T-helper 17 cell (primary cell): Measurements from ENCODE around the gene LRRC52. TPM values are rescaled to one million over a fixed set of nuclear protein-coding genes. Genes with fewer than 3 reads are reported as not detected.

Experiments used
- ATAC-seq: fragments of 150-1000 bp; cut with Tn5 transposase; 2 replicates; pipeline ENCODE4 v1.10.0; 2021; ENCODE audit warnings: mild to moderate bottlenecking, moderate library complexity
- DNase-seq, 3 donors: peaks; one replicate each; pipeline versions ENCODE4 v3.0.0 to v3.0.0-alpha.2; 2020 to 2021
- H3K9me3 ChIP-seq: one replicate; pipeline ENCODE4 v1.7.0; 2013; ENCODE audit warnings: low read length, mild to moderate bottlenecking; ENCODE audit not compliant: control insufficient read depth, poor library complexity, severe bottlenecking
- H3K27ac Mint-ChIP-seq: one replicate; pipeline ENCODE4 v1.8.0; 2022; ENCODE audit warnings: mild to moderate bottlenecking, moderate library complexity, mixed read lengths
- H3K27me3 Mint-ChIP-seq: one replicate; pipeline ENCODE4 v1.8.0; 2022; ENCODE audit warnings: mixed read lengths
- H3K36me3 Mint-ChIP-seq: one replicate; pipeline ENCODE4 v1.8.0; 2022; ENCODE audit warnings: low read depth, mixed read lengths
- H3K4me1 Mint-ChIP-seq: one replicate; pipeline ENCODE4 v1.8.0; 2022; ENCODE audit warnings: mild to moderate bottlenecking, mixed read lengths
- H3K4me3 Mint-ChIP-seq: one replicate; pipeline ENCODE4 v1.8.0; 2022; ENCODE audit warnings: mild to moderate bottlenecking, moderate library complexity, mixed read lengths
- total RNA-seq, 4 donors: library from RNA in 2 of 4; stranded (reverse) in 2 of 4; gene quantifications; one replicate each; pipeline ENCODE4 v1.2.3 and lab custom pipeline; 2022 to 2026

LRRC52 gene
- total RNA-seq, 2 donors from 2014 or later: not detected

DNA sequence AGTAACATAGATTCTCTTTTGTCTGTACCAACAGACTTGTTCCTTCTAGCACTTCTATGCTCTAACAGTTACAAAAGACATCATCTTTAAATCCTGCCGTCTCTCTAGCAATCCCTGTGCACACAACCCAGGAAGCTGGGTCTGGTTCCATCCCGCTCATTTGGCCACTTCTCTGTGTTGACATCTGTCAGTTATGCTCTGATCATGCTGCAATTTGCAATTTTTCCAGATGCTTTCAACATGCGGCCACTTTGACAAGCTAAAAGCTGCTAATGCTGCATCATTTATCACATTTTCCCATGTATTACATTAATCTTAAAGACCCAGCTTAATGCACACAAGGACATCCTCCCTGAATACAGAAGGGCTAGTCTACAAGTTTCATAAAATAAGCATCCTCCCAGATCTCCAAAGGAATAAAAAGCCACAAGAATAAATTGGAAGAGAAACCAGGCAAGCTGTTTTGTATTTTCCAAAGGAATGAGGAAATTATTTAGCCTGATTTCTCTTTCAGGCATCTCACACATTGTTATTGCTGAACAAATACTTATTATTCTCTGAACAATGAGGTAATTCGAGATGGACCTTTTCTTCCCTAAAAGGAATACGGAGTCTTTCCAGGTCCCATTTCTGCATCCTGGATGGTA is 19.0 kb upstream of the LRRC52 start:
- H3K9me3 ChIP-seq: no peaks in the 10 kb centered on the region
- no peaks in the 10 kb centered on the region for H3K4me1 Mint-ChIP-seq
- H3K27me3 Mint-ChIP-seq: peaks cover 45% of the 10 kb centered on the region
- ATAC-seq (no peak), DNase-seq (no peak)
- H3K36me3 Mint-ChIP-seq: peaks cover 6% of the 10 kb centered on the region
- no peak overlapping the region for H3K27ac Mint-ChIP-seq
- H3K4me3 Mint-ChIP-seq: no peak overlapping the region

DNA sequence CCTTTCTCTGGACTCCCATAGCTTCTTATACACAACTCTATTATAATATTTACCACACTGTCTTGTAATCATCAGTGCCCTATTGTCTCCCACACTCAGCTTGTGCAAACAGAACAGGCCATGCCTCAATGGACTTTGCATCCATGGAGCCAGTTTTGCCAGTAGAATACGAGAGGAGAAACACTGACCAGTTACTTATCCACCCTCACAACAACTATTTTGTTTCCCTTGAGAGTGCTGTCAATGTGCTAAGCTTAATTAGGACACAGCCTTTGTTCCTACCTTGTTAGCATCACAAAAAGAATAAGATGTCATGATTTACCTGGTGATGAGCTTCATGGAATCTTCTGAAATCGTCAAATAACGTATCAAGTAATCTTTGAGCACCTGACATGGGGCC is 18.1 kb upstream of the LRRC52 start:
- no peak for ATAC-seq

DNA sequence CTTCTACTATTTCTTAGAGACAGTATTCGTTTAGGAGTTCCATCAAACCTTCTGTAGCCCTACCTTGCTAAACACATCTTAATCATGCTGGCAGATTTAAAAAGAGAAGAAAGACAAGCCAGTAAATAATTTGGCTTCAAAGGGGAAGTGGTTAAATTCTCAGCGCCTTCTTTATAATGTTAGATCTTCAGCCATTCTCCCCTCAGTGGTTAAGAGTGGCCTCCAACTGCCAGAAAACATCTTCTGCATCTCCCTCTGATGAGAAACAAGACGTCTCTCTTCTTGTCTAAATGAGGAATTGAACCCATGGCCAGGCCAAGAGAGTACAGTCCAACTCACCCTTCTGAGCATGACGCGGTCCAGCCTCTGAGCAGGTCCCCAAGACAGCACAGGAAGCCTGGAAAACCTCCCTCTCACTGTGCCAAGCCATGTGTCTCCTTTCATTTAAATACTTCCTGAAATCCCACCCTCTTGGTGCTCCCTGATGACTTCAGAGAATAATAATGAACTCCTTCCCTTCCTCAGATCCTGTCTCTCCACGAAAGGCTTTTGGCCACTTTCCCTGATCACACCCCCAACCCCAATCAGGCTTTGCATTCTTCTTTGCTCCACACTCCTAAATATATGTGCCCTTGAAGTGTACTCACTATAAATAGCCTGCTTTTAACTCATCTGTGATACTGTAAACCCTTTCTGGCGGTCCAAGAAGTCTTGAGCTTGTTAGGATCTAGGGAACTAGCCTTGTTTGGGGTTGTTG is 16.4 kb upstream of the LRRC52 start:
- H3K4me1 Mint-ChIP-seq: no peaks in the 10 kb centered on the region
- H3K27ac Mint-ChIP-seq: no peak overlapping the region
- DNase-seq (no peak), ATAC-seq (no peak)
- H3K36me3 Mint-ChIP-seq: peaks cover 6% of the 10 kb centered on the region
- peaks cover 57% of the 10 kb centered on the region for H3K27me3 Mint-ChIP-seq
- H3K9me3 ChIP-seq: no peaks in the 10 kb centered on the region
- H3K4me3 Mint-ChIP-seq: no peak overlapping the region

More for the DNA sequence above, 18.1 kb upstream of the LRRC52 start:
- H3K4me1 Mint-ChIP-seq: no peaks in the 10 kb centered on the region
- no peak overlapping the region for H3K27ac Mint-ChIP-seq
- no peak overlapping the region for H3K4me3 Mint-ChIP-seq
- DNase-seq: no peak
- no peaks in the 10 kb centered on the region for H3K9me3 ChIP-seq
- peaks cover 6% of the 10 kb centered on the region for H3K36me3 Mint-ChIP-seq
- peaks cover 47% of the 10 kb centered on the region for H3K27me3 Mint-ChIP-seq

DNA sequence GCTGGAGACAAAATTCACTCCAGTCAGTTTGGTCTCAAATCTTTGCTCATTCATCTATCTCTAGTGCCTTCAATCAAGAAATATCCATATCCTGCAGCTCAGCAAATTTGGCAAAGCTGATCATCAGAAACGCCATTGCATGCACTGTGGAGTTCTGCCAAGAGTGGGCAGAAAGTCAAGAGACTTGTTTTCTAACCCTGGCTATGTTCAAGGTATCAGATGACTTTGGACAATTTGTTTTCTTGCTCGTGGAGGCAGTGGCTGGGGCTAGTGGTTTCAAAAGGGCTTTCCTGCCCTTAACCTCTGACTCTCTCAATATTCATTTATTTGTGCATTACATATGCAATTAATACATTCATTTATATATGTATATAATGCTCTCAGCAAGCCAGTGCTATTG is 12.8 kb upstream of the LRRC52 start:
- H3K36me3 Mint-ChIP-seq: peaks cover 2% of the 10 kb centered on the region
- no peak overlapping the region for H3K4me3 Mint-ChIP-seq
- H3K9me3 ChIP-seq: no peaks in the 10 kb centered on the region
- H3K27ac Mint-ChIP-seq: no peak overlapping the region
- no peaks in the 10 kb centered on the region for H3K4me1 Mint-ChIP-seq
- peaks cover 56% of the 10 kb centered on the region for H3K27me3 Mint-ChIP-seq
- ATAC-seq: no peak
- DNase-seq: no peak

DNA sequence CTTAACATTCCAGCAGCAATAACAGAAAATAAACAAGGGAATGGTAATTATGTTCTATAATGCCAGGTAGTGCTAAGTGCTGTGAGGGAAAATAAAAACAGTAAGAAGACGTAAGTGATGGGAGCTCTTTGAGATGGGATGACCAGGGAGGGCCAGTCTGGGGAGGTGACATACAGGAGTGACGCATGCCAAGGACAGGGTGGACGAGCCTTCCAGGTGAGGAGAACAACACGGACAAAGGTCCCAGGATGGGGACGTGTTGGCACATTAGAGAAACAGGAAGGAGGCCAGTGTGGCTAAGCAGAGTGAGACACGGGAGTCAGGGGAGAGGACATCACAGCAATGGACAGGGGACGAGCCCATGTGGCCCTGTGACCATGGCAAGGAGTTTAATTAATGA is 11.7 kb upstream of the LRRC52 start:
- H3K4me3 Mint-ChIP-seq: no peak overlapping the region
- no peak for DNase-seq
- H3K4me1 Mint-ChIP-seq: no peaks in the 10 kb centered on the region
- no peaks in the 10 kb centered on the region for H3K9me3 ChIP-seq
- H3K36me3 Mint-ChIP-seq: peaks cover 2% of the 10 kb centered on the region
- H3K27ac Mint-ChIP-seq: no peak overlapping the region
- peaks cover 59% of the 10 kb centered on the region for H3K27me3 Mint-ChIP-seq
- no peak for ATAC-seq

DNA sequence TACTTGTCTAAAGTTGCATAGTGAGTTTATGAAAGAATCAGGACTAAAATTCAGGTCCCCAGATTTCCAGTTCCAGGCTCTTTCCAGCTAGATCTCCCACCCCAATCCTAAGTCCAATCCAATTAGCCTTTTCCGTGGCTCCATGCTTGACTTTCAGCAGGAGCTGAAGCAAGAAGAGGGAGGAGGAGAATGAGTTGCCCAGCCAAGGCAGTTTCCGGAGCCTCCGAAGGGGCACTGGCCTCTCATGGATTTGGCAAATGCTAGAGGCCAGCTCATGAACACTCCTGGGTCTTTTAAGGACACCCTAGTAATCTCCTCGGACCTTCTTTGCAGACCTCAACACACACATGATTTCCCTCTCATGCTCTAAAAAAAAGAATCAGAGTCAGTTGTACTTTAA is 10.5 kb upstream of the LRRC52 start:
- no peaks in the 10 kb centered on the region for H3K4me1 Mint-ChIP-seq
- H3K4me3 Mint-ChIP-seq: no peak overlapping the region
- no peak overlapping the region for H3K27ac Mint-ChIP-seq
- ATAC-seq: no peak
- no peaks in the 10 kb centered on the region for H3K36me3 Mint-ChIP-seq
- peaks cover 54% of the 10 kb centered on the region for H3K27me3 Mint-ChIP-seq
- DNase-seq: no peak
- no peaks in the 10 kb centered on the region for H3K9me3 ChIP-seq

DNA sequence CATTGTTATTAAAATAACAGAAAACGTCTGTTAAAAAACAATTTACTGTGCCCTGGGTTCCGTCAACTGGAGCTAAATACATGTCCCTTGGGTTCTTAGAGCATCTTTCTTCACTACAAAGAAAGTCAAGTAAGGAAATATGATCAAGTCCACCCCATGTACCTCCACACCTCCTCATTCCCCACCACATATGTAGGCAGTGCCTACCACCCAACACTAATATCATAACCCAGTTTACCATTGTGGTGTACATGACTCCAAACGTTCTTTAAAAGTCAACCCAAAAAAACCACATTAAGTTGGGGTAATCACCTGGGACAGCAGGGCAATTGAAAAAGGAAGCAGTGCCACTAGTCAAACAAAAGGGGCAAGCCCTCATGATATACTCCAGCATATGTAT is 7.8 kb upstream of the LRRC52 start:
- H3K9me3 ChIP-seq: no peaks in the 10 kb centered on the region
- Mint-ChIP-seq H3K4me3 (no peak overlapping the region), H3K27ac (no peak overlapping the region), H3K4me1 (no peaks in the 10 kb centered on the region), H3K36me3 (no peaks in the 10 kb centered on the region), H3K27me3 (peaks cover 66% of the 10 kb centered on the region)
- DNase-seq (no peak), ATAC-seq (no peak)

DNA sequence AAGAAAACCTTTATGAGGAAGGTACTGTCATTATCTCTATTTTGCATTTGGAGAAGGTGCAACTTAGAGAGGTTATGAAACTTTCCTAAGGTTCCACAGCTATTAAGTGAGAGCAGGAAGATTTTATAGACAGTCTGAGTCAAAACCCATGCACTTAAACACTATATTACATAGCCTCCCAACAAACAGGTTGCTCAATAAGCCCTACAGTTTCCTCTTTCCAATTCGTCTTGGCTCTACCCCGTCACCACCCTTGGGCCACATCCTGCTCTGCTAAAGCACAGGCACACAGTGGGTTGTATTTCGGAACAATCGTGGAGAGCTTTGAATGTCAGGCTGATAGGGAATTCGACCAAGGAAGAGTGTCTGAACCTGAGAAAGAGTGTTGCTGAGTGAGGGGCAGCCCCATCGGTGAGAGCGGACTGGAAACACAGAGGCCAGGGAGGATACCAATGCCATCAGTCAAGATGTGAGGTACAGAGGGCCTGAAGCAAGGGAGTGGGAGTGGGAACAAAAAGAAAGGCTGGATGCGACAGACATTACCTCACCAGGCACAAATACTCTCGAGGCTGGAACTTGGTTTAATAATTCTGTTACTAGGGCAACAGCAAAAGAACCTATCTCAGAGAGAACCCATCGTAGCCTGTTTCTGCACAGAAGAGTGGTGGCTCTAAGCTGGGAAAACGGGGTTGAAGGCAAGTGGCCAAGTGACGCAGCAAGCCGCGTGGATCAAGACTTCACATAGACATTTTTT is 6.3 kb upstream of the LRRC52 start:
- peaks cover 65% of the 10 kb centered on the region for H3K27me3 Mint-ChIP-seq
- no peaks in the 10 kb centered on the region for H3K9me3 ChIP-seq
- ATAC-seq (no peak), DNase-seq (no peak)
- no peaks in the 10 kb centered on the region for H3K36me3 Mint-ChIP-seq
- no peaks in the 10 kb centered on the region for H3K4me1 Mint-ChIP-seq
- H3K4me3 Mint-ChIP-seq: no peak overlapping the region
- no peak overlapping the region for H3K27ac Mint-ChIP-seq

DNA sequence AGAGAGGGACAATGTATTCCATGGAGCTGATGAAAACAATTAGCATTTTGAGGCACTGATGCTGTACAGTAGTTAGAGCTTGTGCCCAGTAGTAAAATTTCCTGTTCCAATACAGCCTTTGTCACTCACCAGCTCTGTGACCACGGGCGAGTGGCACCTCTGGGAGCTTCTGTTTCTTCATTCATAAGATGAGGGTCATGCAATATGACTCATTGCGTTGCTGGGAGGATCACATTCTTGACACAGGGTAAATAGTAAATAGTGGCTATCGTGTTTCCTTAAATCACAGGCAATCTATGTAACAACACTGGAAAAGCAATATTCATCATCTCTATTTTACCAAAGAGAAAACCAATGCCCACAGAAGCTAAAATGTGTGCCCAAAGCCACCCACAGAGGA is 4.5 kb upstream of the LRRC52 start:
- no peak for DNase-seq
- no peak overlapping the region for H3K27ac Mint-ChIP-seq
- no peaks in the 10 kb centered on the region for H3K9me3 ChIP-seq
- no peaks in the 10 kb centered on the region for H3K36me3 Mint-ChIP-seq
- H3K4me1 Mint-ChIP-seq: no peaks in the 10 kb centered on the region
- H3K4me3 Mint-ChIP-seq: no peak overlapping the region
- ATAC-seq: no peak
- peaks cover 70% of the 10 kb centered on the region for H3K27me3 Mint-ChIP-seq

DNA sequence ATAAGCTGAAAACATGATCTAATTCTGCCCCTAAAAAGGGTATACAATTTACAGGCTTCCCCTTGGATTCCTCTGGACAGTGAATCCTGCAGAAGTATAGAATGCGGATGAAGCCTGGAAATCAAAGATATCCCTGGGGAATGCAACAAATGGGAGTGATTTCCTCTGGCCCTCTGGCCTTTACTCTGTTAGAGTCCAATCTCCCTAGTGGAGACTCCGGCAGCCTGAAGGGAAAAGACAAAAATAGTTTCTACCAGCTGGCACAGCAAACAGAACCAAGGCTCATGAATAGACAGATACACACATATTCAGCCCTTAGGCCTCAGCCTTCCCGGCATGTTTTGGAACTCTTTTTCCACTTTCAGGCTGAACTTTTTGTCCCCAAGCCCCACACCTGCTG is 3.9 kb upstream of the LRRC52 start:
- no peak overlapping the region for H3K4me3 Mint-ChIP-seq
- peaks cover 76% of the 10 kb centered on the region for H3K27me3 Mint-ChIP-seq
- H3K27ac Mint-ChIP-seq: no peak overlapping the region
- ATAC-seq: no peak
- H3K36me3 Mint-ChIP-seq: peaks cover 3% of the 10 kb centered on the region
- no peak for DNase-seq
- H3K9me3 ChIP-seq: no peaks in the 10 kb centered on the region
- no peaks in the 10 kb centered on the region for H3K4me1 Mint-ChIP-seq

DNA sequence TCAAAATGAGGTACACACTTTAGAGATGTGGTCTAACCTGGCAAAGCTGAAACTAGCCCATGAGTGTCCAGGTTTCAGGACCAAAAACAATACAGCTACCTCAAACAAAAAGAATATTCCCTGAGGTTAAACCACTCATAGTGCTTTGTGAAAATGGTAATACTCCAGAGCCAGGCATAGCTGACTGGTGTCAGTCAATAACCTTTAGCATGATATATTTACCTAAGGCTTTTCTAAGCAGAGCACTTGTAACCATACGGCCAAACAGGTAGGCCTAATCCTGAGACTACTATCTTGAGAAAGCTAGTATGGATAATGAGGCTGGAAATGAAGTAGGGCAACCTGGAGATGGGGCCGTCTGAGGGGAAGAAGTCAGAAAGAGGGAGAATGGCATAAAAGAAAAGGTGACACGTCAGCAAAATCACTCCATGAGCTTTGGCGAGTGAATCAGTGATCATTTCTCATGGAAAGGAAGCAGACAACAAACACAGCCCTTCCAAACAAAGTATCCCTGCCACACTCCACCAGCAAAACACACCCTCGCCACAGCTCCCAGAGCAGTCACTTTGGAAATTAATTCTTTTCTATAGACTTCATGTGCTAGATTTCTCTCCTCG is 1.7 kb upstream of the LRRC52 start:
- no peak overlapping the region for H3K4me3 Mint-ChIP-seq
- H3K36me3 Mint-ChIP-seq: peaks cover 3% of the 10 kb centered on the region
- no peak overlapping the region for H3K27ac Mint-ChIP-seq
- no peak for DNase-seq
- H3K9me3 ChIP-seq: no peaks in the 10 kb centered on the region
- ATAC-seq: no peak
- H3K4me1 Mint-ChIP-seq: no peaks in the 10 kb centered on the region
- peaks cover 74% of the 10 kb centered on the region for H3K27me3 Mint-ChIP-seq

DNA sequence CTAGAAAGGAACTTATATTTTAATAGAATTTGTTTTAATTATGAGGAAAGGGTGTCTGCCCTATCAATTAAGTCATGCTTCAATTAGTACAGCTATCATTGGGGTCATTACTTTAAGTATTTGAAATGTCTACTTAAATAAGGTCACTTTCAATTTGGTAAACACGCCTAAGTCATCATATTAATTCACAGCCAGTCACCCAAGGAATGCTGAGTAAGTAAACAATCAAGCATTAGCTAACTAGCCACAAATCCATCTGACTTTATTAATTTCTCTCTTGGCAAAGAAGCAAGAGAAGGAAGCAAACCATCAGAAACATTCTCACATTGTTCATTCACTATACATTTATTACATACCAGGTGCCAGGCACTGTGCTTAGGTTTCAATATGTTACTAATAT is 1.2 kb upstream of the LRRC52 start:
- no peaks in the 10 kb centered on the region for H3K4me1 Mint-ChIP-seq
- no peaks in the 10 kb centered on the region for H3K9me3 ChIP-seq
- no peak overlapping the region for H3K27ac Mint-ChIP-seq
- H3K36me3 Mint-ChIP-seq: peaks cover 3% of the 10 kb centered on the region
- H3K27me3 Mint-ChIP-seq: peaks cover 69% of the 10 kb centered on the region
- ATAC-seq (no peak), DNase-seq (no peak)
- no peak overlapping the region for H3K4me3 Mint-ChIP-seq

DNA sequence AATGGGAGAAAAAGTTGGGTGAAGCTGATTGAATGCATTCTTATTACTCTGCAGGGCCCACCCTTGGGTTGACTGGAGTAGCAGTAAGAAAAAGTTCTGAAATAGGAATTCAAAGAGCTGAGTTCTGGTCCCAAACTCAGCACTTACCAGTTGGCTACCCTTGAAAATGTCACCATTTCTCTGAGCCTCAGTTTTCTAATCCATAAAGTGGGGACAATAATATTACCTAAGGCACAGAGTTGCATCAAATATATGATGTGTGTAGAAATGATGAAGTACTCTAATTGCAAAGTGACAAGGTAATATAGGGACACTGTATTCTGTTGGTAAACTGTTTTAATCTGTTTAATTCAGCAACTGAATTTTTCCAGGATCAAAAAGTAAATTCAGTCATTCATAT is 1.2 kb downstream of the LRRC52 start:
- ATAC-seq (no peak), DNase-seq (no peak)
- Mint-ChIP-seq H3K27me3 (peaks cover 67% of the 10 kb centered on the region), H3K27ac (no peak overlapping the region), H3K4me3 (no peak overlapping the region), H3K36me3 (peaks cover 3% of the 10 kb centered on the region), H3K4me1 (no peaks in the 10 kb centered on the region)
- H3K9me3 ChIP-seq: no peaks in the 10 kb centered on the region
